Measurements from ENCODE around the gene PPP3CA.
"Not testable (repeated sequence)": the region's sequence is repeated elsewhere in the genome, so short reads cannot be mapped to it uniquely, and the experiment has no call there.

The PPP3CA gene

GRCh38 chr4:101009471-101009870 is 337.9 kb downstream of the PPP3CA start:
- DNase-seq: no peak
- H3K4me1 Mint-ChIP-seq: no peaks in the 10 kb centered on the region
- H3K27ac Mint-ChIP-seq: no peak overlapping the region
- no peak for TF ChIP-seq CTCF (IDR thresholded peaks at IDR 0.05)
- H3K36me3 Mint-ChIP-seq (ENCODE audit: low read depth): no peaks in the 10 kb centered on the region
- H3K9me3 Mint-ChIP-seq: no peaks in the 10 kb centered on the region
- H3K4me3 Mint-ChIP-seq: no peak overlapping the region
- peaks cover 5% of the 10 kb centered on the region for H3K27me3 Mint-ChIP-seq (ENCODE audit: low read depth, poor library complexity)

- H3K27me3 Mint-ChIP-seq (ENCODE audit: low read depth, poor library complexity): peaks cover 2% of the 10 kb centered on the region
- no peaks in the 10 kb centered on the region for H3K4me1 Mint-ChIP-seq
- H3K36me3 Mint-ChIP-seq (ENCODE audit: low read depth): no peaks in the 10 kb centered on the region
- no peak overlapping the region for H3K4me3 Mint-ChIP-seq
- H3K27ac Mint-ChIP-seq: no peak overlapping the region
- H3K9me3 Mint-ChIP-seq: no peaks in the 10 kb centered on the region
- TF ChIP-seq CTCF (IDR thresholded peaks at IDR 0.05): no peak
- no peak for DNase-seq
These were observed 338.8 kb downstream of the PPP3CA start for GRCh38 chr4:101008503-101008902.

- no peaks in the 10 kb centered on the region for H3K4me1 Mint-ChIP-seq
- H3K27me3 Mint-ChIP-seq (ENCODE audit: low read depth, poor library complexity): peaks cover 2% of the 10 kb centered on the region
- H3K9me3 Mint-ChIP-seq: no peaks in the 10 kb centered on the region
- no peak for DNase-seq
- no peak overlapping the region for H3K4me3 Mint-ChIP-seq
- H3K36me3 Mint-ChIP-seq (ENCODE audit: low read depth): no peaks in the 10 kb centered on the region
- no peak overlapping the region for H3K27ac Mint-ChIP-seq
- TF ChIP-seq CTCF (IDR thresholded peaks at IDR 0.05): no peak
These were observed 341.7 kb downstream of the PPP3CA start for GRCh38 chr4:101005659-101006058.

GRCh38 chr4:101000496-101000895 is 346.8 kb downstream of the PPP3CA start:
- Mint-ChIP-seq H3K4me1 (no peaks in the 10 kb centered on the region), H3K36me3 (ENCODE audit: low read depth) (no peaks in the 10 kb centered on the region), H3K27ac (no peak overlapping the region), H3K4me3 (no peak overlapping the region), H3K27me3 (ENCODE audit: low read depth, poor library complexity) (no peaks in the 10 kb centered on the region), H3K9me3 (no peaks in the 10 kb centered on the region)
- no peak for TF ChIP-seq CTCF (IDR thresholded peaks at IDR 0.05)
- DNase-seq: no peak

GRCh38 chr4:100995671-100996070 is 351.7 kb downstream of the PPP3CA start:
- Mint-ChIP-seq H3K9me3 (no peaks in the 10 kb centered on the region), H3K4me1 (no peaks in the 10 kb centered on the region), H3K36me3 (ENCODE audit: low read depth) (no peaks in the 10 kb centered on the region), H3K27me3 (ENCODE audit: low read depth, poor library complexity) (no peaks in the 10 kb centered on the region), H3K27ac (no peak overlapping the region), H3K4me3 (no peak overlapping the region)
- no peak for TF ChIP-seq CTCF (IDR thresholded peaks at IDR 0.05)
- no peak for DNase-seq

- H3K4me1 Mint-ChIP-seq; H3K27ac Mint-ChIP-seq; H3K4me3 Mint-ChIP-seq; H3K36me3 Mint-ChIP-seq (ENCODE audit: low read depth); H3K9me3 Mint-ChIP-seq; H3K27me3 Mint-ChIP-seq (ENCODE audit: low read depth, poor library complexity): not testable (repeated sequence)
- peak; percentile 6 for DNase-seq
These were observed 352.3 kb downstream of the PPP3CA start for GRCh38 chr4:100995002-100995401.

- not testable (repeated sequence) for H3K9me3 Mint-ChIP-seq; H3K36me3 Mint-ChIP-seq (ENCODE audit: low read depth); H3K4me1 Mint-ChIP-seq; H3K27me3 Mint-ChIP-seq (ENCODE audit: low read depth, poor library complexity); H3K4me3 Mint-ChIP-seq; DNase-seq; H3K27ac Mint-ChIP-seq
These were observed 355.8 kb downstream of the PPP3CA start for GRCh38 chr4:100991332-100992069.
